ENCODE data around the gene KCNA5.

Gene KCNA5

DNA sequence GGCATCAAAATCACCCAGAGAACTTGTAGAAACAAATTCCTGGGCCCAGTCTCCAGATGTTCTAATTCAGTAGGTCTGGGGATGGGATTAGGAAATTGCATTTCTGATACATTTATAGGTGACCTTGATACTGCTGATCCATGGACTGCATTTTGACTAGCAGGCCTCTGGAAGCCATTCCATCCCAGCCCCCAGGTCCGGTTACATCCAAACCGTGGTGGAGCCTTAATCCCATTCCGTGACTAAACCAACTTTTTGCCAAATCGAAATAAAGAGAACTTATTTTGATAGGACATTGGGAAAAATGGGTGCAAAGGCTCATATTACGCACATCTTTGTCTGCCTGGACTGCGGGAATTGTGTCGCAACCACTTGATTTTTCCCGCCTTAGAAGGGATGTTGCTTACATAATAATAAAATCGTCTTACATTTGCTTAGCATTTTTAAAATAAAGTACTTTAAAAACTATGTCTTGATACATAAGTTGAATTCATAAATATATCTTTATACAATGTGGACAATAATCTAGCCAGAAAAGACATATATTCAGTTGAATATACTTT is 5.8 kb upstream of the KCNA5 start:
- Mint-ChIP-seq H3K27me3 (peaks cover 40% of the 10 kb centered on the region), H3K4me1 (ENCODE audit: low read depth) (peaks cover 3% of the 10 kb centered on the region), H3K4me3 (no peak overlapping the region), H3K9me3 (no peaks in the 10 kb centered on the region), H3K27ac (no peak overlapping the region), H3K36me3 (ENCODE audit: low read depth) (no peaks in the 10 kb centered on the region)
- no peak for DNase-seq

GRCh38 chr12:5038781-5039311 is 4.8 kb upstream of the KCNA5 start:
- DNase-seq: no peak
- H3K9me3 Mint-ChIP-seq: no peaks in the 10 kb centered on the region
- H3K36me3 Mint-ChIP-seq (ENCODE audit: low read depth): no peaks in the 10 kb centered on the region
- H3K4me3 Mint-ChIP-seq: no peak overlapping the region
- peaks cover 3% of the 10 kb centered on the region for H3K4me1 Mint-ChIP-seq (ENCODE audit: low read depth)
- peaks cover 44% of the 10 kb centered on the region for H3K27me3 Mint-ChIP-seq
- H3K27ac Mint-ChIP-seq: no peak overlapping the region

GRCh38 chr12:5039815-5040214 is 3.9 kb upstream of the KCNA5 start:
- Mint-ChIP-seq H3K36me3 (ENCODE audit: low read depth) (no peaks in the 10 kb centered on the region), H3K4me3 (no peak overlapping the region), H3K27me3 (peaks cover 44% of the 10 kb centered on the region), H3K9me3 (no peaks in the 10 kb centered on the region), H3K4me1 (ENCODE audit: low read depth) (no peaks in the 10 kb centered on the region), H3K27ac (no peak overlapping the region)
- no peak for DNase-seq

GRCh38 chr12:5040368-5040767 is 3.3 kb upstream of the KCNA5 start:
- H3K27ac Mint-ChIP-seq: no peak overlapping the region
- no peak overlapping the region for H3K4me3 Mint-ChIP-seq
- H3K27me3 Mint-ChIP-seq: peaks cover 49% of the 10 kb centered on the region
- no peak for DNase-seq
- H3K4me1 Mint-ChIP-seq (ENCODE audit: low read depth): no peaks in the 10 kb centered on the region
- no peaks in the 10 kb centered on the region for H3K9me3 Mint-ChIP-seq
- no peaks in the 10 kb centered on the region for H3K36me3 Mint-ChIP-seq (ENCODE audit: low read depth)

- Mint-ChIP-seq H3K27me3 (peaks cover 56% of the 10 kb centered on the region), H3K9me3 (no peaks in the 10 kb centered on the region)
Measured at GRCh38 chr12:5044420-5045295, 979 bp downstream of the KCNA5 start.

DNA sequence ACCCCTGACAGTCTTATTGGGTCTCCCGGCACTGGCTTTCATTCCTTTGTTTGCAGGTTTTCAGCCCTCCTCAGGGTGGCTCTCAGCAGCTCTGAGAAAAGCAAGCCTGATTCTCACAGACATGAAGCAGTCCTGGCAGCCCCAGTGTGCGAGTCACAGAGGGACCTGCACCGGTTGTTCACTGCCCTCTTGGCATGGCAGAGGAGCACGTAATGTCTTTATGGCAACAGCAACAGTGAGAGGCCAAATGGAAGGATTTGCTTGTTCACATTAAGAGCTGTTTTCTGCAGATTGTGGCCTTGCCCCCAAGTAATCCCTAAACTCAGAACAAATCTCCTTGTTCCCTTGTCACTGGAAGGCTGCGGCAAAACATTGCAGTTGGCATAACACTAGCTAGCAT is 3.4 kb downstream of the KCNA5 start:
- peaks cover 47% of the 10 kb centered on the region for H3K27me3 Mint-ChIP-seq
- no peaks in the 10 kb centered on the region for H3K9me3 Mint-ChIP-seq
- H3K27ac Mint-ChIP-seq: no peak overlapping the region
- no peak for DNase-seq
- no peak overlapping the region for H3K4me3 Mint-ChIP-seq
- H3K4me1 Mint-ChIP-seq (ENCODE audit: low read depth): no peaks in the 10 kb centered on the region
- no peaks in the 10 kb centered on the region for H3K36me3 Mint-ChIP-seq (ENCODE audit: low read depth)

More at GRCh38 chr12:5044420-5045295, 979 bp downstream of the KCNA5 start:
- no peak overlapping the region for H3K4me3 Mint-ChIP-seq
- no peaks in the 10 kb centered on the region for H3K4me1 Mint-ChIP-seq (ENCODE audit: low read depth)
- no peak overlapping the region for H3K27ac Mint-ChIP-seq
- DNase-seq: no peak
- H3K36me3 Mint-ChIP-seq (ENCODE audit: low read depth): no peaks in the 10 kb centered on the region

- Mint-ChIP-seq H3K36me3 (ENCODE audit: low read depth) (no peaks in the 10 kb centered on the region), H3K27ac (no peak overlapping the region), H3K9me3 (no peaks in the 10 kb centered on the region), H3K4me3 (no peak overlapping the region), H3K4me1 (ENCODE audit: low read depth) (no peaks in the 10 kb centered on the region), H3K27me3 (peaks cover 44% of the 10 kb centered on the region)
- no peak for DNase-seq
Measured at GRCh38 chr12:5047729-5048128, 4.0 kb downstream of the KCNA5 start.

- DNase-seq: no peak
- Mint-ChIP-seq H3K27ac (no peak overlapping the region), H3K9me3 (no peaks in the 10 kb centered on the region), H3K36me3 (ENCODE audit: low read depth) (no peaks in the 10 kb centered on the region), H3K27me3 (peaks cover 40% of the 10 kb centered on the region), H3K4me3 (no peak overlapping the region), H3K4me1 (ENCODE audit: low read depth) (no peaks in the 10 kb centered on the region)
Measured at GRCh38 chr12:5050542-5050941, 6.9 kb downstream of the KCNA5 start.

GRCh38 chr12:5051334-5051733 is 7.7 kb downstream of the KCNA5 start:
- no peaks in the 10 kb centered on the region for H3K9me3 Mint-ChIP-seq
- DNase-seq: no peak
- H3K27me3 Mint-ChIP-seq: peaks cover 34% of the 10 kb centered on the region
- no peaks in the 10 kb centered on the region for H3K36me3 Mint-ChIP-seq (ENCODE audit: low read depth)
- no peak overlapping the region for H3K4me3 Mint-ChIP-seq
- no peak overlapping the region for H3K27ac Mint-ChIP-seq
- H3K4me1 Mint-ChIP-seq (ENCODE audit: low read depth): no peaks in the 10 kb centered on the region

DNA sequence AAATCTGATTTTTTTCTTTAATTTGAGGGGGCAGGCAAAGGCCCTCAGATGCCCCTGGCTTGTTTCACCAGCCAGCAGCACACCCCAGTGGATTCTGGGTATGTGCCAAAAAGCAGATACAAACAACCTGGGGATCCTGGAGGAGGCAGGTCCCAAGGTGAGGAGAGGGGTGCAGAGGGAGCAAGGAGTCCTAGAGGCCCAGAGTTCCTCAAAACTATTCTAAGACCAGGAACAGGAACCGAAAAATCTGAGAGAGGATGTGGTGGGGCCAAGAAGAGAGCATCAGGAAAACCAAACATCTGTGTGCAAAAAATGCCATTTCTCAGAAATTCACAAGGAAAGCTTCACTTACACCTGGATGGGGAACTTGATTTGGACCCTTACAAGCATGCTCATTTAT is 8.2 kb downstream of the KCNA5 start:
- H3K36me3 Mint-ChIP-seq (ENCODE audit: low read depth): no peaks in the 10 kb centered on the region
- no peak overlapping the region for H3K4me3 Mint-ChIP-seq
- no peaks in the 10 kb centered on the region for H3K4me1 Mint-ChIP-seq (ENCODE audit: low read depth)
- peaks cover 28% of the 10 kb centered on the region for H3K27me3 Mint-ChIP-seq
- no peaks in the 10 kb centered on the region for H3K9me3 Mint-ChIP-seq
- no peak overlapping the region for H3K27ac Mint-ChIP-seq
- DNase-seq: no peak

- no peak for DNase-seq
- Mint-ChIP-seq H3K27ac (no peak overlapping the region), H3K9me3 (no peaks in the 10 kb centered on the region), H3K27me3 (peaks cover 27% of the 10 kb centered on the region), H3K4me1 (ENCODE audit: low read depth) (no peaks in the 10 kb centered on the region), H3K36me3 (ENCODE audit: low read depth) (no peaks in the 10 kb centered on the region), H3K4me3 (no peak overlapping the region)
Measured at GRCh38 chr12:5052348-5052747, 8.7 kb downstream of the KCNA5 start.

- no peaks in the 10 kb centered on the region for H3K9me3 Mint-ChIP-seq
- H3K27ac Mint-ChIP-seq: no peak overlapping the region
- no peak overlapping the region for H3K4me3 Mint-ChIP-seq
- H3K36me3 Mint-ChIP-seq (ENCODE audit: low read depth): no peaks in the 10 kb centered on the region
- DNase-seq: no peak
- H3K4me1 Mint-ChIP-seq (ENCODE audit: low read depth): no peaks in the 10 kb centered on the region
- H3K27me3 Mint-ChIP-seq: peaks cover 25% of the 10 kb centered on the region
Measured at GRCh38 chr12:5059358-5059757, 15.7 kb downstream of the KCNA5 start.

DNA sequence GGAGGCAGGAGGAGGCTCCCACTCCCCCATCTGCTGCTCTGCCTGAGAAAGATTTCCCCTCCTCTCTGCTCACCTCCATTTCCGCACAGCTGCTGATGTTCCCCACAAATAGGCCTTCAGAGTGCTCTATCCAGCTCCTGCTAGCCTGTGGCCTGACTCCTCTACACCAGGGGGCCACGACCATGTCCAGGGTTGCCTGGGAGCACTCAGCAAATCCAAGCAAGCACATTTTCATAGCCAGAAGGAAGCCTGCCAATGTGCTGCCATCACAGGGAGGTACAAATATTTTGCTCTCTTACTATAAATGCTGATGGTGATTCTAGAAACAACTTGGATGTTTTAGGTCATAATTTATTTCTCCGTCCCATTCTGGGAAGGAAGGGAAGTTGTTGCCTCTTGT is 17.3 kb downstream of the KCNA5 start:
- DNase-seq: no peak
- Mint-ChIP-seq H3K27ac (no peak overlapping the region), H3K4me1 (ENCODE audit: low read depth) (no peaks in the 10 kb centered on the region), H3K4me3 (no peak overlapping the region), H3K36me3 (ENCODE audit: low read depth) (no peaks in the 10 kb centered on the region), H3K27me3 (peaks cover 22% of the 10 kb centered on the region), H3K9me3 (no peaks in the 10 kb centered on the region)

DNA sequence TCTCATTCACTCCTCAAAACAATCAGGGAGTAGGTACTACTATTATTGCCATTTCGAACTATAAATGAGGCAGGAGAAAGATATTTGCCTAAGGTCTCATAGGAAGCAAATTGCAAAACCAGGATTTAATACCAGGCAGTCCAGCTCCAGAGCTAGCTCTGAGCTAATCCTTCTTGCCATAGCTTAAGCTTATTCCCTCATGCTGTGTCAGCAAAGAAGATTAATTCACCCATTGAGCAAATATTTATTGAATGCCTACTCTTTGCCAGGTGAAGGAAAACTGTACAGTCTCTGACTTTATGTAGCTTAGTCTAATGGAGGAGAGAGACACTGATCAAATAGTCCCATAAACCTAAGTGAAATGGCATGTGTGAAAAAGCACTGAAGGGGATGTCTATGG is 19.5 kb downstream of the KCNA5 start:
- Mint-ChIP-seq H3K27ac (no peak overlapping the region), H3K9me3 (no peaks in the 10 kb centered on the region), H3K4me1 (ENCODE audit: low read depth) (no peaks in the 10 kb centered on the region), H3K4me3 (no peak overlapping the region), H3K36me3 (ENCODE audit: low read depth) (no peaks in the 10 kb centered on the region), H3K27me3 (peaks cover 20% of the 10 kb centered on the region)
- DNase-seq: no peak

DNA sequence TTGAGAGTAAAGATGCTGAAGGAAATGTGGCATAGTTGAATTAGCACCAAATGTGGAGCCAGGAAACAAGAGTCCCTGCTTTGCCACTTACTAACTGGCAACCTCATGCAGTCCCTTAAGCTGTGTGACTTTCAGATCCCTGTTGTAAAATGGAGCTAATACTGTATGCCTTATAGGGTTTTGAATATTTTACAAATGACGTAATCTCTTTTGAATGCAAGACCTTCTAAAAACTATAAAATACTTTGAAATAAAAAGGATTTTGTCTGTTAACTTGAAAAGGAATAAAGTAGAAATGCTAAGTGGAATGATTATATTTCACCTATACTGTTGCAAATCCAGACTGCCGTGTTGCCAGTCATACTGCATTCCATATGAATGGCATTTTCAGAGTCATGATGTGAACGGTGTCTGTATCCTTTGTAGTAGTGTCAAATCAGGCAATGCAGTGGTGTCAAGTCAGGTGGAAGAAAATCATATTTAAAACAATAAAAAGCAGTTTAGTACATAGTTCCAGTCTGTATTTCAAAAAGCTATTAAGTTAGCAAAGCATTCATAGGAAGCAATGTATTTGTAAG is 21.3 kb downstream of the KCNA5 start:
- no peak overlapping the region for H3K27ac Mint-ChIP-seq
- H3K9me3 Mint-ChIP-seq: no peaks in the 10 kb centered on the region
- no peaks in the 10 kb centered on the region for H3K36me3 Mint-ChIP-seq (ENCODE audit: low read depth)
- peaks cover 17% of the 10 kb centered on the region for H3K27me3 Mint-ChIP-seq
- no peaks in the 10 kb centered on the region for H3K4me1 Mint-ChIP-seq (ENCODE audit: low read depth)
- no peak for DNase-seq
- H3K4me3 Mint-ChIP-seq: no peak overlapping the region

Data from activated T-cell treated with anti-CD3 and anti-CD28 coated beads, Interleukin-2, amount 50 U/mL, for 24 hours (primary cell).